ENCODE results near the gene TUBB2B. TPM values are rescaled to one million over a fixed set of nuclear protein-coding genes. Genes with fewer than 3 reads are reported as not detected.

Gene TUBB2B
- total RNA-seq, 1 experiment from 2014 or later, result 0.86 TPM

DNA sequence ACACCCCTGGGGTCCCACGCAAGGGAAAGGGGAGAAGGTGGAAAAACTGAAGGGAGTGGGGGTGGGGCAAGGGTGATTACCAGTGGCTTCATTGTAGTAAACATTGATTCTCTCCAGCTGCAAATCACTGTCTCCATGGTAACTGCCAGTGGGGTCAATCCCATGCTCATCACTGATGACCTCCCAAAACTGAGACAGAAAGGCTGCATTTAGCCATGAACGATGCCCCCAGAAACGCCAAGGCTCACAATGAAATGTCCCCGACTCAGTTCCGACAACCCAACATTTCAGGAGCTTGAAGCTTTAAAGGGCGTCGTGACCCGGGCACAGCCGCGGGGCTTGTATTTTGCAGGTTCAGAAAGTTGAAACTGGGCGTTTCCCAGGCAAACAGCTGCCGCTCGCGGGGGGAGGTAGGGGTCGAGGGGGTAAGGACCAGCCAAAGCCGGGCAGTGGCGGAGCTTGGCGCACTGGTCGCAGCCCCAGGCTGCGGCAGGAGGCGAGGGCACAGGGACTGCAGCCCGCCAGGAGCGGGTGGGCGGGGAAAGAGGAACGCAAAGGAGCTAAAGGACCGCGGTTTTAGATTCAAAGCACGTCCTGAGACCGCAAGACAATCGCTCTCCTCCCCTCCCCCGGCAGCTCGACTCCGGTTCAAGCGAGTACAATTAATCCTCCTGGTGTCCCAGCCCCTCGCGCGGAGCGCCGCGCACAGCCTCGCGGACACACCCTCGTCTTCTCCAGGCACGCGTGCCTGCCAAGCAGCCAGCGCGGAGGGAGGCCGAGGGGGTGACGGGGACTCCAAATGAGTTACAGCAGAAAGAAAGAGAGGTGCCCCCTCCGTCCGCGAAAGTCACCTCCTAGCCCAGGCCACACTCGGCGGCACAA is 731 bp downstream of the TUBB2B start:
- H3K9ac ChIP-seq (ENCODE audit: low read length), result no peak overlapping the region
- H3K36me3 ChIP-seq (ENCODE audit: control insufficient read depth in 1 of 2, insufficient read depth in 2 of 2, low read length in 2 of 2), result no peaks in the 10 kb centered on the region
- H3K4me2 ChIP-seq (ENCODE audit: low read length), result no peak overlapping the region
- DNase-seq (ENCODE audit: low read depth, low spot score) (no peak), ATAC-seq (no peak)
- no peaks in the 10 kb centered on the region for H3K9me3 ChIP-seq (ENCODE audit: control insufficient read depth in 1 of 2, insufficient read depth in 1 of 2, low read depth in 1 of 2, low read length in 2 of 2)
- ChIA-PET RAD21 (ENCODE audit: low non-redundant PET in 1 of 2, low total read pairs in 2 of 2, uncharacterized antibody in 2 of 2, unreplicated experiment in 2 of 2) (no interaction called here), CTCF (no interaction called here), POLR2A (no interaction called here)
- no peak for TF ChIP-seq RAD21 (IDR thresholded peaks at IDR 0.05; ENCODE audit: low read depth)
- TF ChIP-seq MAX (IDR thresholded peaks at IDR 0.05), result no peak
- TF ChIP-seq ZFX (IDR thresholded peaks at IDR 0.05), result no peak
- no peak for TF ChIP-seq EZH2phosphoT487 (IDR thresholded peaks at IDR 0.05; ENCODE audit: borderline replicate concordance)
- TF ChIP-seq TCF7L2 (IDR thresholded peaks at IDR 0.05; ENCODE audit: borderline replicate concordance, extremely low read depth, insufficient read depth, insufficient read length), result no peak
- no peak for TF ChIP-seq YY1 (IDR thresholded peaks at IDR 0.05; ENCODE audit: extremely low read depth, insufficient replicate concordance, low read depth, low read length)
- TF ChIP-seq SP1 (IDR thresholded peaks at IDR 0.05; ENCODE audit: low read depth), result no peak
- TF ChIP-seq CBX3 (IDR thresholded peaks at IDR 0.05; ENCODE audit: low read depth), result no peak
- no peak for TF ChIP-seq SIN3A (IDR thresholded peaks at IDR 0.05; ENCODE audit: low read depth)
- TF ChIP-seq, protein P1, sequence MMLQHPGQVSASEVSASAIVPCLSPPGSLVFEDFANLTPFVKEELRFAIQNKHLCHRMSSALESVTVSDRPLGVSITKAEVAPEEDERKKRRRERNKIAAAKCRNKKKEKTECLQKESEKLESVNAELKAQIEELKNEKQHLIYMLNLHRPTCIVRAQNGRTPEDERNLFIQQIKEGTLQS (IDR thresholded peaks at IDR 0.05), result no peak
- no peak for TF ChIP-seq POLR2AphosphoS5 (IDR thresholded peaks at IDR 0.05; ENCODE audit: low read depth, low read length)
- no peak for TF ChIP-seq POLR2A (IDR thresholded peaks at IDR 0.05; ENCODE audit: borderline replicate concordance, extremely low read depth, insufficient read depth, insufficient read length)
- TF ChIP-seq, protein P2, sequence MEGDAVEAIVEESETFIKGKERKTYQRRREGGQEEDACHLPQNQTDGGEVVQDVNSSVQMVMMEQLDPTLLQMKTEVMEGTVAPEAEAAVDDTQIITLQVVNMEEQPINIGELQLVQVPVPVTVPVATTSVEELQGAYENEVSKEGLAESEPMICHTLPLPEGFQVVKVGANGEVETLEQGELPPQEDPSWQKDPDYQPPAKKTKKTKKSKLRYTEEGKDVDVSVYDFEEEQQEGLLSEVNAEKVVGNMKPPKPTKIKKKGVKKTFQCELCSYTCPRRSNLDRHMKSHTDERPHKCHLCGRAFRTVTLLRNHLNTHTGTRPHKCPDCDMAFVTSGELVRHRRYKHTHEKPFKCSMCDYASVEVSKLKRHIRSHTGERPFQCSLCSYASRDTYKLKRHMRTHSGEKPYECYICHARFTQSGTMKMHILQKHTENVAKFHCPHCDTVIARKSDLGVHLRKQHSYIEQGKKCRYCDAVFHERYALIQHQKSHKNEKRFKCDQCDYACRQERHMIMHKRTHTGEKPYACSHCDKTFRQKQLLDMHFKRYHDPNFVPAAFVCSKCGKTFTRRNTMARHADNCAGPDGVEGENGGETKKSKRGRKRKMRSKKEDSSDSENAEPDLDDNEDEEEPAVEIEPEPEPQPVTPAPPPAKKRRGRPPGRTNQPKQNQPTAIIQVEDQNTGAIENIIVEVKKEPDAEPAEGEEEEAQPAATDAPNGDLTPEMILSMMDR (IDR thresholded peaks at IDR 0.05 in 2 of 3, conservative IDR thresholded peaks at IDR 0.05 in 1 of 3; ENCODE audit: borderline replicate concordance in 1 of 3, insufficient read depth in 1 of 3, low read depth in 2 of 3, low read length in 2 of 3), result no peak
- intact Hi-C loops (cut with micrococcal nuclease), result no loop called here
- H3K27me3 ChIP-seq (ENCODE audit: insufficient read depth, low read length), result 0 out of 2 replicates have a peak, but pooled peaks cover 6% of the 10 kb centered on the region
- H3K9me2 ChIP-seq (ENCODE audit: insufficient read depth), result no peaks in the 10 kb centered on the region
- no peaks in the 10 kb centered on the region for H3K4me1 ChIP-seq (ENCODE audit: control insufficient read depth in 1 of 2, insufficient read depth in 2 of 2, low read length in 2 of 2)
- H3K27ac ChIP-seq (ENCODE audit: low read depth, low read length), result no peak overlapping the region
- H3K79me2 ChIP-seq (ENCODE audit: insufficient read depth, low read length), result no peaks in the 10 kb centered on the region
- H2AFZ ChIP-seq (ENCODE audit: low read depth, low read length, poor library complexity, severe bottlenecking), result no peak overlapping the region
- no TSS peak for BruUV-seq (replicated peaks)
- no peak overlapping the region for H3K4me3 ChIP-seq (replicated peaks in 1 of 2; ENCODE audit: low read depth in 1 of 2, low read length in 2 of 2)
- H4K20me1 ChIP-seq (ENCODE audit: insufficient read depth), result no peaks in the 10 kb centered on the region

All from HCT116 (cell line).